GM12801 (cell line): Measurements from ENCODE around the gene FOXE1.

ENCODE experiments used
- CTCF ChIP-seq: IDR thresholded peaks from one replicate; pipeline ENCODE4 v1.5.1; 2011; ENCODE audit warnings: control low read depth; ENCODE audit not compliant: insufficient read length; ENCODE audit errors: extremely low read depth

The FOXE1 gene

GRCh38 chr9:97866848-97867247 is 13.8 kb downstream of the FOXE1 start:
- no peak for TF ChIP-seq CTCF

- no peak for TF ChIP-seq CTCF
These were observed 15.8 kb downstream of the FOXE1 start for GRCh38 chr9:97868859-97869258.

- no peak for TF ChIP-seq CTCF
These were observed 20.4 kb downstream of the FOXE1 start for GRCh38 chr9:97873425-97873824.

GRCh38 chr9:97873882-97874281 is 20.9 kb downstream of the FOXE1 start:
- TF ChIP-seq CTCF: no peak

- no peak for TF ChIP-seq CTCF
These were observed 21.6 kb downstream of the FOXE1 start for GRCh38 chr9:97874624-97875023.

GRCh38 chr9:97875111-97875510 is 22.1 kb downstream of the FOXE1 start:
- no peak for TF ChIP-seq CTCF

GRCh38 chr9:97876061-97876460 is 23.0 kb downstream of the FOXE1 start:
- TF ChIP-seq CTCF: no peak

GRCh38 chr9:97880336-97880735 is 27.3 kb downstream of the FOXE1 start:
- TF ChIP-seq CTCF: no peak
